A673 (cell line): ENCODE results near the gene TOM1L2. TPM values are rescaled to one million over a fixed set of nuclear protein-coding genes. Genes with fewer than 3 reads are reported as not detected.

Source experiments
- BruUV-seq: library from RNA; stranded (reverse); fragments of 400-500 nt; replicated peaks from 2 replicates; lab custom pipeline; 2021; lab: Mats Ljungman, UMichigan
- CTCF ChIA-PET: fragments of 300-600 bp; sonication (Branson Sonifier 250); formaldehyde crosslinking; loops from one replicate; lab custom pipeline; 2022; ENCODE audit warnings: antibody characterized with exemption; lab: Charles Lee
- POLR2A ChIA-PET: fragments of 300-600 bp; sonication (Branson Sonifier 250); formaldehyde crosslinking; loops from one replicate; lab custom pipeline; 2022; ENCODE audit warnings: antibody characterized with exemption; ENCODE audit not compliant: low non-redundant PET; lab: Charles Lee
- DNase-seq: peaks from one replicate; pipeline ENCODE4 v3.0.0-alpha.2; 2015; ENCODE audit warnings: low spot score
- H3K27ac ChIP-seq: fragments of 200-600 bp; sonication (generic); 2 replicates; pipeline ENCODE4 v1.5.1; 2016; ENCODE audit warnings: mixed run types, low read depth, mild to moderate bottlenecking, mixed read lengths, antibody characterized with exemption, low read length; ENCODE audit not compliant: poor library complexity, severe bottlenecking
- H3K27me3 ChIP-seq: fragments of 200-600 bp; sonication (generic); replicated peaks from 2 replicates; pipeline ENCODE4 v1.6.1; 2017; ENCODE audit warnings: mixed run types, low read depth, mild to moderate bottlenecking, mixed read lengths, antibody characterized with exemption, low read length; ENCODE audit not compliant: insufficient read depth, poor library complexity
- H3K36me3 ChIP-seq: fragments of 200-600 bp; sonication (generic); 2 replicates; pipeline ENCODE4 v1.6.1; 2016; ENCODE audit warnings: mixed run types, mild to moderate bottlenecking, mixed read lengths, antibody characterized with exemption, low read length; ENCODE audit not compliant: insufficient read depth, poor library complexity, severe bottlenecking
- H3K4me1 ChIP-seq: fragments of 200-600 bp; sonication (generic); 2 replicates; pipeline ENCODE4 v1.6.1; 2017; ENCODE audit warnings: mixed run types, mild to moderate bottlenecking, mixed read lengths, antibody characterized with exemption, low read length; ENCODE audit not compliant: insufficient read depth, poor library complexity, severe bottlenecking
- H3K4me3 ChIP-seq: fragments of 200-600 bp; sonication (generic); 2 replicates; pipeline ENCODE4 v1.5.1; 2016; ENCODE audit warnings: low read depth, mixed run types, mild to moderate bottlenecking, mixed read lengths, low read length; ENCODE audit not compliant: poor library complexity, severe bottlenecking
- H3K9me3 ChIP-seq: fragments of 200-600 bp; sonication (generic); 2 replicates; pipeline ENCODE4 v1.6.1; 2016; ENCODE audit warnings: mixed run types, low read depth, mild to moderate bottlenecking, mixed read lengths, antibody characterized with exemption, low read length; ENCODE audit not compliant: poor library complexity, severe bottlenecking
- CTCF ChIP-seq: fragments of 300-800, 200-600 bp; sonication (generic); conservative IDR thresholded peaks from 2 replicates; pipeline ENCODE4 v1.5.1; 2017; ENCODE audit warnings: low read depth, mild to moderate bottlenecking, antibody characterized with exemption, low read length, moderate library complexity, mixed read lengths
- EZH2 ChIP-seq: fragments of 200-600 bp; sonication (generic); IDR thresholded peaks from 2 replicates; pipeline ENCODE4 v1.6.1; 2017; ENCODE audit warnings: borderline replicate concordance, low read depth, mild to moderate bottlenecking, mixed read lengths, antibody characterized with exemption, low read length; ENCODE audit not compliant: poor library complexity, severe bottlenecking
- intact Hi-C: fragments of 100-400 bp; cut with micrococcal nuclease; formaldehyde crosslinking; loops from one replicate; pipeline ENCODE4 v1.10.0; 2022; ENCODE audit not compliant: unreplicated experiment
- total RNA-seq: library from RNA; stranded (reverse); gene quantifications from 2 replicates; pipeline ENCODE4 v1.2.3, GENCODE V29; 2021

TOM1L2 gene
- total RNA-seq, 1 experiment from 2014 or later, result 10.0 TPM

GRCh38 chr17:17872547-17873345, 99.5 kb downstream of the TOM1L2 start:
- intact Hi-C loops, result no loop called here

GRCh38 chr17:17871913-17872312, 100.3 kb downstream of the TOM1L2 start:
- intact Hi-C loops, result no loop called here
- Histone ChIP-seq H3K27me3 (no peaks in the 10 kb centered on the region), H3K27ac (no peak overlapping the region), H3K9me3 (no peaks in the 10 kb centered on the region), H3K4me1 (peaks cover 22% of the 10 kb centered on the region), H3K36me3 (no peaks in the 10 kb centered on the region), H3K4me3 (no peak overlapping the region)
- ChIA-PET CTCF (no interaction called here), POLR2A (no interaction called here)
- TF ChIP-seq EZH2 (no peak), CTCF (no peak)
- no peak for DNase-seq
- BruUV-seq, result no TSS peak

More at GRCh38 chr17:17872547-17873345, 99.5 kb downstream of the TOM1L2 start:
- no TSS peak for BruUV-seq
- ChIA-PET POLR2A (no interaction called here), CTCF (no interaction called here)
- no peaks in the 10 kb centered on the region for H3K36me3 ChIP-seq
- no peak overlapping the region for H3K27ac ChIP-seq
- DNase-seq, result no peak
- H3K27me3 ChIP-seq, result no peaks in the 10 kb centered on the region
- no peak overlapping the region for H3K4me3 ChIP-seq
- TF ChIP-seq EZH2 (no peak), CTCF (no peak)
- peaks cover 29% of the 10 kb centered on the region for H3K4me1 ChIP-seq
- H3K9me3 ChIP-seq, result no peaks in the 10 kb centered on the region

GRCh38 chr17:17870247-17870646, 102.0 kb downstream of the TOM1L2 start:
- H3K27me3 ChIP-seq, result no peaks in the 10 kb centered on the region
- intact Hi-C loops, result no loop called here
- peaks cover 22% of the 10 kb centered on the region for H3K4me1 ChIP-seq
- no peak overlapping the region for H3K27ac ChIP-seq
- H3K9me3 ChIP-seq, result no peaks in the 10 kb centered on the region
- TF ChIP-seq CTCF (0 out of 2 replicates have a peak, but pooled peaks have one; percentile 20), EZH2 (no peak)
- ChIA-PET CTCF (no interaction called here), POLR2A (no interaction called here)
- no TSS peak for BruUV-seq
- no peak overlapping the region for H3K4me3 ChIP-seq
- DNase-seq, result no peak
- no peaks in the 10 kb centered on the region for H3K36me3 ChIP-seq
